Activated T-helper 1 cell treated with Interleukin-2 at 50 U/mL for 16 hours (primary cell): ENCODE data around the gene ART3.

Experiments used
- DNase-seq: peaks from one replicate; pipeline ENCODE4 v3.0.0-alpha.2; 2020; ENCODE audit warnings: low read depth

ART3 gene

GRCh38 chr4:76148142-76148865 is 73.8 kb downstream of the ART3 start, which contains the start of gene NUP54:
Gene NUP54 (minus strand): TSS chr4:76148397. CDS start chr4:76148374, 23 bp downstream.
- peak; percentile 89 for DNase-seq

- DNase-seq = no peak
Measured at GRCh38 chr4:76153356-76153755, 78.8 kb downstream of the ART3 start.

- no peak for DNase-seq
Measured at GRCh38 chr4:76155979-76156378, 81.5 kb downstream of the ART3 start.

DNA sequence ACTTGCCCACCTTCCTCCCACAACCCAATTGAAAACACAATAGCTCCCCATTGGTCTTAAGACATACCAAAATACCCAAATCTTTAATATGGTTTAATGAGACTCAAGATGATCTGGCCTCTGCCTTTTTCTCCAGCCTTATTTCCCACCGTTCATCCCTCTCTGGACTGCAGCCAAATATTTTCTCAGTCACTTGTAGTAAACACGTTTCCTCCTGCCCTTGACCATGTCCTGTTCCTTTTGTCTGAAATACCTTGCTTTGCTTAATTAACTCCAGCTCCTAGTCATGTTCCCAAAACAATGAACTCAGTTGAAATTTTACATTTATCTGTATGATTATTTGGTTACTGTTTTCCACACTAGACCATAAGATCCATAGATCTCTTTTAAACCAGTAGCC is 82.1 kb downstream of the ART3 start:
- DNase-seq = no peak

DNA sequence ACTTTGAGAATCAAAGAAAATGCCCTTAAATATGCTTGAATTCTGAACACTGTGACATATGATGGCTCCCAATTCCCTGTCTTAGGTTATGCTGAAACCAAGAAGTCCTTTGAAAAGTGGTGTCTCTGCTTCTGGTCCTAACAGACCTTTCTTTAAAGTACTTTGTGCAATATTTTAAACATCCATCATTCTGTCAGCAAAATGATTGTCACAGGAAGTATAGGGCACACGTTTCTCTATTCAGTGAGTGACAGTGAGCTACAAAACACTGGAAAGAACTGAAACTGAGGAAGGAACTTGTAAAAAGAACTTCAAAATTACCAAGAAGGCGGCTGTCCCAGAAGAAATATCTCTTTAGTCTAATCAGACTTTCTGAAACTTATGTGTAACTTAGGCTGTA is 85.8 kb downstream of the ART3 start:
- no peak for DNase-seq
